ACC112 (cell line): Measurements from ENCODE around the gene EN2.

ENCODE experiments used
- H2AFZ ChIP-seq: fragments of 200-600 bp; sonication (generic); one replicate; pipeline ENCODE4 v1.6.0; 2017; ENCODE audit warnings: antibody characterized with exemption, low read length; ENCODE audit not compliant: unreplicated experiment
- H3K27ac ChIP-seq: fragments of 200-600 bp; sonication (generic); 2 replicates; pipeline ENCODE4 v1.5.1; 2014; ENCODE audit warnings: low read depth, mild to moderate bottlenecking, antibody characterized with exemption, low read length, moderate library complexity
- H3K27me3 ChIP-seq: fragments of 200-600 bp; sonication (generic); 2 replicates; pipeline ENCODE4 v1.6.1; 2014; ENCODE audit warnings: mild to moderate bottlenecking, antibody characterized with exemption, low read length, moderate library complexity, mixed read lengths; ENCODE audit not compliant: insufficient read depth
- H3K36me3 ChIP-seq: fragments of 200-600 bp; sonication (generic); 2 replicates; pipeline ENCODE4 v1.6.1; 2016; ENCODE audit warnings: mild to moderate bottlenecking, antibody characterized with exemption, low read length, moderate library complexity, mixed read lengths; ENCODE audit not compliant: insufficient read depth
- H3K4me1 ChIP-seq: fragments of 200-600 bp; sonication (generic); one replicate; pipeline ENCODE4 v1.6.1; 2016; ENCODE audit warnings: low read length, mixed read lengths; ENCODE audit not compliant: insufficient read depth, unreplicated experiment, control insufficient read depth
- H3K4me3 ChIP-seq: fragments of 200-600 bp; sonication (generic); 2 replicates; pipeline ENCODE4 v1.5.1; 2014; ENCODE audit warnings: mild to moderate bottlenecking, low read depth, low read length
- H3K79me2 ChIP-seq: fragments of 200-600 bp; sonication (generic); one replicate; pipeline ENCODE4 v1.6.0; 2016; ENCODE audit warnings: low read length; ENCODE audit not compliant: control insufficient read depth, unreplicated experiment, insufficient read depth

Gene EN2

DNA sequence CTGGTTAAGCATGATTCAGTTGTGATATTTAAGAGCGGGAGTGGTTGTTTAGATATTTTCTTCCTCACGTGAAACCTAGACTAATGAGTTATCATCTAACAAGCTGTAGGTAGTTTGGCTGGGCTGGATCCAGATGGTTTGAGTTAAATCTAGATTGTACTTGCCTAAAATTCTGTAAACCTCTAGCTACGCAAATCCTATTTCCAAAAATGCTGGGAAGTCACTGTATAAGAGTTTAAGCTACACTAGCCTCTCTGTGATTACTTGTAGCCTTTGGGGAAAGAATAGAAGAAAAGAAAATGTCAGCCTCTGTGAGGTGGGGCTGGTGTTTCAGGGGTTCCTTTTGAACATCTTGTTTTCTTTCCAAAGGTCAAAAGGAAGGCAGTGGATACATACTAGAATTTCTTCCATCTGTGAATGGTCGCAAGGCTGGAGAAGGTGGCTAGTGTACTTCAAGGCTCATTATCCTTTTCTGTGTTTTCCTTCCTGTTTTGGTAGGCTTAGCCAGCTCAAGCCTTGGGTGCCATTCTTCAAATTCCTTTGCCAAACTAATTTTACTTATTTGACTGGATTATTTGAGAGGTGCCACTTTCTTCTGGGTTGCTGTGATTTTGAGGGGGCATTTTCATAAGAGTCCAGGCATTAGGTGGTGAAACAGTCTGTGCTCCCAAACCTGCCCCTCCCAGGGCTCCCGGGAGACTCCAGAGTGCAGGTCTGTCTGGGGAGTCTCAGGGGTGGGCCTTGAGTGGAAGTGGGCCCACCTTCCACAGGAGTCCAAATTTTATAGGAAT, 5.2 kb upstream of the EN2 start:
- Histone ChIP-seq H3K27ac (no peak overlapping the region), H3K79me2 (no peaks in the 10 kb centered on the region), H2AFZ (no peak overlapping the region), H3K4me1 (no peaks in the 10 kb centered on the region), H3K27me3 (peaks cover 97% of the 10 kb centered on the region), H3K4me3 (no peak overlapping the region), H3K36me3 (no peaks in the 10 kb centered on the region)

DNA sequence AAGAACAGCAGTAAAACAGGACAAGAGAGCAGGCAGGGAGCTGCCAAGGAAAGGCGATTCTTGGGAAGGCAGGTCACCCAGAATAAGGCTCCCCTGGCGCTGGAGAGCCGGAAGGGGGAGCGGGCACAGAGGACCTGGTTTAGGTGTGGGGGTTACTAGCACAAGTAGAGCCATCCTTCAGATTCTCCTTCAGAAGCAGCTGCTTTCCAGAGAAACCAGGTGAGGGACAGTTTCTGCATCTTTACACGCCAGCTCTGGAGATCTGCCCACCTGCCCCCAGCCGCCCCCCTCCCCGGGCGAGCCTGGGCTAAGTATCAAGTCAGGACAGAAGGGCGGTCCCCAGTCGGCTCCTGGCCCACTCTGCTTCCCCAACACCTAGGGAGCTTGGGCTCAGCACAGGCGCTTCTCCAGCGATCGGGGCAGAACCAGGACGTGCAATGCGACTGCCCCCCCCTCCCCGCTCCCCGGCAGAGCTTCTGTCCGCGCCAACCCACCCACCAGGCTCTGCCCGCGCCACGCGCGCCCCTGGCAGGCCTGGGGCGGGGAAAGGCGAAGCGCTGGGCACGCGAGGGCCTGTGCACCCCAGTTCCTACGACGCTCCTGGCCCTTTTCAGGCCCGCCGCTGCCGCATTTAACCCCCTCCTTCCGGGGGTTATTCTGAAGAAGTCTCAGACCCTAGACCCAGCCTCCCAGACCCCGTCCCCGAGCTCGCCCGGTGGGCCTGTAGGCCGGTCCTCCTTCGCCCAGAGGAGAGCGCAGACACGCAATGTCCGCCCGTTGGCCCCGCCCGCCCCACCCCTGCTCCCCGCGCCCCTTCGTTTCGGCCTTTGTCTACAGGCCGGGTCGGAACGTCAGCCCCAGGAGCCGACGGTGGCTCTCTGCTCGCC, 4.4 kb upstream of the EN2 start:
- H3K79me2 ChIP-seq, result no peaks in the 10 kb centered on the region
- H3K4me3 ChIP-seq, result no peak overlapping the region
- no peak overlapping the region for H3K27ac ChIP-seq
- peaks cover 96% of the 10 kb centered on the region for H3K27me3 ChIP-seq
- H3K36me3 ChIP-seq, result no peaks in the 10 kb centered on the region
- no peaks in the 10 kb centered on the region for H3K4me1 ChIP-seq
- no peak overlapping the region for H2AFZ ChIP-seq

DNA sequence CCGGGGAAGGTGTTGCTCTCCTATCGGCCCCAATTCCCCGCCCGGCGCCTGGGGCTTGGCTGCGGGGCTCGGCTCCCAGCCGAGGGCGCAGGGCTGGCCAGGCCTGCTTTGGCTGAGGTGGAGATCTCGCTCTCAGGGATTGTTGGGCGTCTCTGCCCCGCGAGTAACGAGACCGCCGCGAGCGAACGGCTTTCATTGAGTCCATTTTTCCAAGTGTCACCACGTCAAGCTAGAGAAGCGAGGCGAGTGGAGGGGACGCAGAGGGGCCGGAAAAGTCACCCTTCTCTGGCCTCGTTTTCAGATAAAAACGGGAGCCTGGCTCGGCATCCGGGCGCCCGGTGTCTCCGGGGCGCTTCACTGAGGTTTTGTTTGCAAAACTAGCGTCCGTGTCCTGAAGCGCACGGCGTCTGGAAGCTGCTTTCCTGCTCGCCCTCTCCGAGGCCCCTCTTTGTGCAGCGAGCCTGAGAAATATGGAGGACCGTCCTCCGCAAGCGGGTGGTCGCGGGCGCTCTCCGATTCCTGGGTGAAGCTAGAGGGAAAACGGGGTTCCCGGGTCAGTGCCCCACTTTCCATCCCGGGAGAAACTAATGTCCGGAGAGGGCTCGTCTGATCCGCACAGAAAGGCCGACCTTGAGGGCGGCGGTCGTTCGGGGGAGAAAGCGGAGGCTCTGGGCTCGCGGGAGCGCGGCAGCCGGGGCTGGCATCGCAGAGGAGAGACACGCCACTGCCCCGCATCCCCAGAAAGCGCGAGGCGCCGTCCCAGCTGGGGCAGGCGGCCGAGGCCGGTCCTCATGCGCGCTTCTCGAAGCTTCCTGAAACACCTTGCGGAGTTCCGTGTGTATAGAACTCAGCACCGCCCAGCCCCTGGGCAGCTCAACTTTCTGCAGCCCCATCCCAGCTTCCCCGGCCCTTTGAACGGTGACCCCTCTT, 3.5 kb upstream of the EN2 start:
- Histone ChIP-seq H3K79me2 (no peaks in the 10 kb centered on the region), H3K4me3 (no peak overlapping the region), H3K36me3 (no peaks in the 10 kb centered on the region), H3K27me3 (peaks cover 96% of the 10 kb centered on the region), H2AFZ (peak overlapping the region; percentile 14), H3K4me1 (no peaks in the 10 kb centered on the region), H3K27ac (no peak overlapping the region)

DNA sequence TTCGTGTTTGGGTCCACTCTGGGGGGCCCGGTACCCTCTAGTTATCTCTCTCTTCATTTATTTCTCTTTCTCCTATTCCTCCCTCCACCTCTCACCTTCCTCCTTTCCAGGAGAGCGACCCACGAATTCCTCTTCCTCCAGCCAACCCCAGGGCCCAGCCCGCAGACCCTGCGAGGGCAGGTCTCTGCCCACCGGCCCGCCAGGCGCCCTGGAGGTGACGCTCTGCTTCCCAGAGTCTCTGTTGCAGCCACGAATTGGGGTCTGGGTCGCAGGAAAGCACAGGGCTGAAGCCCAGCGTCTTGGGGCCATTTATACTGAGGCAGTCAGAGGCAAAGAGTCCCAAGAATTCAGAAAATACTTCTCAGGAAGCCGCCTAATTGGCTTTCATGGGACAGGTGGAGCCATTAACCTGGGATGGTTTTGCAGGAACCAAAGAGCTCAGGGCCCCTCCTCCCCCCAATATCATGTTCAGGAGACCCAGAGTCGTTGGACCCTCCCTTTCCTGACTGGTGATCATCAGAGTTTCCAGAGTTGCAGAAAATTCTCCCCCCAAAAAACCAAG, 2.7 kb upstream of the EN2 start:
- H3K4me3 ChIP-seq, result no peak overlapping the region
- no peak overlapping the region for H2AFZ ChIP-seq
- H3K36me3 ChIP-seq, result no peaks in the 10 kb centered on the region
- H3K27me3 ChIP-seq, result peaks cover 96% of the 10 kb centered on the region
- H3K79me2 ChIP-seq, result no peaks in the 10 kb centered on the region
- H3K27ac ChIP-seq, result no peak overlapping the region
- no peaks in the 10 kb centered on the region for H3K4me1 ChIP-seq

DNA sequence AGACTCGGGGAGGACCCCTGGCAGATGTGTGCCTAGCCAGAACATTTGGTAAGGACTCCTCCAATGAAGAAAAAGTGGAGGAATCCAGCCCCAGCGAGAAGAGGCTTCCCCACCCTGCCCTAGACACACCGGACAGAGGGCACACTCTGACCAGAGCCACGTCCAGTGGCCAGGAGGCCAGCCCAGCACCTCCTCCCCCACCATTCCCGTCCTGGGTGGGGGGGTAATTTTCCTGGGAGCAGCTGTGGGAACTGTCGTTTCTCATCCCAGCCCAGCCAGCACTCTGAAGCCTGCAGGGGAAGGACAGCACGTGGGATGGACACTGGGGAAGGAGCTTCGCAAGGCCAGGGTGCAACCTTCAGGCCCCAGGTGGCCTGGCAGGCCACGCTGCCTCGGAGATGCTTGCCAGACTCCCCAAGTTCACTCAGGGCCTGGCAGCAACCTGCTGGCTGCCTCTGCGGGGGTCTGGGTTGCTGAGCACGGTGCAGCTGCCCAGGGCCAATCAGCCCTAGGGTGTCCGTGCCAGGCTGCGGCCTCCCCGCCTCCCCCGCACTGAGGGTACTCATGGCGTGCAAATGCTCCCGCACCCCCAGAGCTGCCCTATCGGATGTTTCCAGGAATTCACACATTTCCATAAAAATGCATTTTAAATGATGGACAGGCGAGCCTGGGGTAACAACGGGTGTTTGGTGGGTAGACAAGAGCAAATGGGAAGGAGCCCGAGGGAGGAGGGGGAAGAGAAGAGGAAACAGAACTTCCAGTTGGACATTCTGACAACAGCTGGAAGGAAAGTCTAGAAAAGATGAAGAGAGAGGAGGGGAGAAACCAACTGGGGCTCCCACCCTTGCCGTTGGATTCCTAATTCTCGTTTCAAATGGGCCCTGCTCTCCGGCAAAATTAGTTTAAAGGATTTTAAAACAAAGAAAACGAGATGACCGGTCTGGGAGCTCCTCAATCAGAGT, 1.9 kb upstream of the EN2 start:
- Histone ChIP-seq H3K4me3 (no peak overlapping the region), H2AFZ (no peak overlapping the region), H3K4me1 (no peaks in the 10 kb centered on the region), H3K79me2 (no peaks in the 10 kb centered on the region), H3K36me3 (no peaks in the 10 kb centered on the region), H3K27me3 (peaks cover 96% of the 10 kb centered on the region), H3K27ac (no peak overlapping the region)

DNA sequence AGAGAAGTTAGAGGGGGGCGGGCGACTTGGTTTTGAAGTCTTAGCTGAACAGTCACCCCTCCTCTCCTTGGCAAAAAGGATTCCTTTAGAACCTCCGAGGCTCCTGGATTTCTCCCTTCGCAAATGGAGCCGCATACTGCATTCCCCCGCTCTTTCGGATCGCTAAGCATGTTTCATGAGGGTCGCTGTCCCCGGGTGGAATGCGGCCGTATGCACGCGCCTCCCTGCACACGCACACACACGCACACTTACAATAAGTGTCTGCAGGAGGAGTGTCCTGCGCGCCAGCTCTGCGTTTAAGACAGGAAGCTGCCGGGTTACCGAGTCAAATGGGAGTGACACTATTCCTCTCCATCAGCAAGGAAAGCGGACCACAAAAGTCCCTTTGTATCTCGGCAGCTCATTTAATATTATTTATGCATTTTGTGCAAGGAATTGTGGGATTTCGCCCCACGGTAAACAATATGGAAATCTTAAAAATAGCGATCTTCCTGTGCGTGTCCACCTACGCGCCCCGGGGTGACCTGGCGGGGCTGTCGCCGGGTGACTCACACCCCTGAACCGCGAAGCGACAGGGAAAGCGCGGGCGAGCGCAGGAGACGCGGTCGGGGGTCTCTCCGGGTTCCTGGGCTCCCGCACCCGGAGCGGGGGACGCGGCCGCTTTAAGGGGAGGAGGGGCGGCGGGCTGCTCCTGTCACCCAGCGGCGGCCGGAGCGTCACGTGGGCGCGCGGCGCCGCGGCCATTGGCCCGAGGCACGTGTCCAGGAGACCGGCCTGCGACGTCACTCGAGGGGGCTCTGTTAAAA, 988 bp upstream of the EN2 start:
- H3K79me2 ChIP-seq, result no peaks in the 10 kb centered on the region
- H3K4me1 ChIP-seq, result no peaks in the 10 kb centered on the region
- peak overlapping the region; percentile 73 for H3K4me3 ChIP-seq
- H3K27ac ChIP-seq, result no peak overlapping the region
- H3K36me3 ChIP-seq, result no peaks in the 10 kb centered on the region
- peak overlapping the region; percentile 23 for H2AFZ ChIP-seq
- peaks cover 96% of the 10 kb centered on the region for H3K27me3 ChIP-seq

DNA sequence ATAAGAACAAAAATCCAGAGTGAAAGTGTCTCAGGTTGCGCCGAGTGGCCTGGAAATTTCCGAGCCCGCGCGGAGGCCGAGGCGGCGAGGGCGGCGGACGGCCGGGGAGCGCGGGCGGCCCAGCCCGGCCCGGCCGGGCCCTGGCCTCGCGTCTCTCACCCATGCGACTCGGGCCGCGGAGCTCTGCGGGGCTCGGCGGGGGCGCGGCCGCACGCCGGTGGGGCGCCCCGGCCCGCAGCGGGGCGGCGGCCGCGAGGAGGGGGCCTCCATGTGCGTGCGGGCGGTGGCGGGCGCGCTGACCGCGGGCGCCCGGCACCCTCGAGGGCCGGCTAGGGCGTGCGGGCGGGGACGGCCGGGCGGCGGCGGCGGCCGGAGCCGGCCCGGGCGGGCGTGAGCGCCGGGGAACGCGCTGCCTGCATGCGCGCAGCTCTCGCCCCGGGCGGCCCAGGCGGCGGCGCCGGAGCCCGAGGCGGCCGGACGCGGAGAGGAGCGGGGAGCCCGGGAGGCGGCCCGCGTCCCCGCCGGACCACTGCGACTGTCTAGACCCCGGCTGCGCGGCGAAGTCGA, 302 bp upstream of the EN2 start:
- H3K4me3 ChIP-seq, result peak overlapping the region; percentile 73
- no peak overlapping the region for H2AFZ ChIP-seq
- H3K27ac ChIP-seq, result no peak overlapping the region
- peaks cover 96% of the 10 kb centered on the region for H3K27me3 ChIP-seq
- no peaks in the 10 kb centered on the region for H3K36me3 ChIP-seq
- no peaks in the 10 kb centered on the region for H3K79me2 ChIP-seq
- no peaks in the 10 kb centered on the region for H3K4me1 ChIP-seq

DNA sequence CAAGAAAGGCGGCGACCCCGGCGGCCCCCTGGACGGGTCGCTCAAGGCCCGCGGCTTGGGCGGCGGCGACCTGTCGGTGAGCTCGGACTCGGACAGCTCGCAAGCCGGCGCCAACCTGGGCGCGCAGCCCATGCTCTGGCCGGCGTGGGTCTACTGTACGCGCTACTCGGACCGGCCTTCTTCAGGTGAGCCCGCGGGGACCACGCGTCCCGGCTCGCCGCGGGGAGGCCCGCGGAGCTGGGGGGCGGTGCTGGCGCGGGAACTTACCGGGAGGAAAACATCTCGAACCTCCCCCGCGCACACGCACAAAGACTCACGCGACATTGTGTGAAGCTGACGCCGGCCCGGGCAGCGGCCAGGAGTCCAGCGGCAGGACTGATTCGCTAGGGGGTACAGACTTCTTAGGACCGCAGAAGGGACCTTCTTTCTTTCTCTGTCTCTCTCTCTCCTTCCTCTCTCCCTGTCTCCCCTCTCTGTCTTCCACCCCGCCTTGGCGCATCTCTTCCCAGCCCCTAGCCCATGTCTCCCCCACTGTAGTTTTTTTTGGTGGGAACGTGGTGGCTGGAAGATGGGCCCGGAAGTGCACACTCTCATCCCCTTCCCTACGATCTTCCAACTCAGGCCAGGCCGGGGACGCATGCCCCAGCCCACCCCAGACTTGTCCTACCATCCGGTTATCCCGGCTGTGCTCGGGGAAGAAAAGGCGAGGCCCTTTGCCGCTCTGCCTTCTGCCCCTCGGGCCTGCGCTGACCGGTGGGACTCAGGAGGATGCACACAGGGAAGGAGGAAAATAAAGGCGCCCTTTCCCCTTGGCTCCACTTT, 1.2 kb downstream of the EN2 start:
- Histone ChIP-seq H2AFZ (no peak overlapping the region), H3K4me3 (no peak overlapping the region), H3K79me2 (no peaks in the 10 kb centered on the region), H3K27ac (no peak overlapping the region), H3K36me3 (no peaks in the 10 kb centered on the region), H3K27me3 (peaks cover 96% of the 10 kb centered on the region), H3K4me1 (no peaks in the 10 kb centered on the region)
